GM12891 (cell line): ENCODE measurements around the gene FHL3.

Experiments used
- DNase-seq: peaks from one replicate; pipeline ENCODE4 v3.0.0; 2011; ENCODE audit warnings: low spot score; ENCODE audit not compliant: insufficient read length
- FAIRE-seq: peaks from 2 replicates; lab custom pipeline; 2011; peaks lifted over from hg19 to GRCh38; lab: Jason Lieb, UNC
- PAX5 ChIP-seq: IDR thresholded peaks from 2 replicates; pipeline ENCODE4 v1.6.1; 2011; ENCODE audit warnings: low read length, moderate library complexity, mild to moderate bottlenecking; ENCODE audit not compliant: insufficient read depth, severe bottlenecking
- POLR2A ChIP-seq: IDR thresholded peaks from 2 replicates; pipeline ENCODE4 v1.6.1; 2011; ENCODE audit warnings: low read depth, low read length, control low read depth
- POLR2AphosphoS5 ChIP-seq: IDR thresholded peaks from 2 replicates; pipeline ENCODE4 v1.6.1; 2011; ENCODE audit warnings: low read depth, low read length, control low read depth
- POU2F2 ChIP-seq: IDR thresholded peaks from 2 replicates; pipeline ENCODE4 v1.6.1; 2011; ENCODE audit warnings: low read depth, mild to moderate bottlenecking, control low read depth, low read length, moderate library complexity
- SPI1 ChIP-seq: IDR thresholded peaks from 2 replicates; pipeline ENCODE4 v1.6.1; 2011; ENCODE audit warnings: low read depth, low read length, control low read depth
- TAF1 ChIP-seq: IDR thresholded peaks from 2 replicates; pipeline ENCODE4 v1.6.1; 2011; ENCODE audit warnings: low read depth, low read length, control low read depth

The FHL3 gene

DNA sequence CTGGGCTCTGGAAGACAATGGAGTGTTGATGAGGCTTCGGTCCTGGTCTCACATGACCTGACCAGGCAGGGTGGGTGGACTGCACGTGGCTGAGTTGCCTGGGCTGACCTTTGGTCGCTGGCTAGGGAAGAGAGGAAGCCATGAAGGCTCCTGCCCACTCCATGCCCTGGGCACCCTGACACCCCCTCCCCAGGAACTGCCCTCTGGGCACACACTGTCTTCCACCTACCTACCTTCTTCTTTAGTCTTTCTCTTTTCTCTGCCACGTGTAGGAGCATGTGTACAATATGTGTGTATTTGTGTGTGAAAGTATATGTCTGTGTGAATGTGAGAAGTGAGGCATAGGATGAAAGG lies 26.2 kb upstream of the FHL3 start:
- no peak for TF ChIP-seq POLR2A
- TF ChIP-seq TAF1 = no peak
- TF ChIP-seq POU2F2 = no peak
- no peak for TF ChIP-seq SPI1
- no peak for TF ChIP-seq POLR2AphosphoS5
- no peak for TF ChIP-seq PAX5
- DNase-seq (no peak), FAIRE-seq (peak; percentile 16)

- FAIRE-seq = peak; percentile 74
- no peak for TF ChIP-seq PAX5
- no peak for TF ChIP-seq POLR2AphosphoS5
- TF ChIP-seq TAF1 = no peak
- TF ChIP-seq POU2F2 = no peak
- no peak for TF ChIP-seq SPI1
- no peak for TF ChIP-seq POLR2A
- no peak for DNase-seq
Measured at GRCh38 chr1:38030596-38031512, 25.5 kb upstream of the FHL3 start.

GRCh38 chr1:38029685-38030511 lies 24.6 kb upstream of the FHL3 start:
- FAIRE-seq = peak; percentile 98
- DNase-seq = no peak
- TF ChIP-seq POU2F2 (no peak), POLR2A (no peak), TAF1 (no peak), PAX5 (no peak), SPI1 (peak; percentile 63)

DNA sequence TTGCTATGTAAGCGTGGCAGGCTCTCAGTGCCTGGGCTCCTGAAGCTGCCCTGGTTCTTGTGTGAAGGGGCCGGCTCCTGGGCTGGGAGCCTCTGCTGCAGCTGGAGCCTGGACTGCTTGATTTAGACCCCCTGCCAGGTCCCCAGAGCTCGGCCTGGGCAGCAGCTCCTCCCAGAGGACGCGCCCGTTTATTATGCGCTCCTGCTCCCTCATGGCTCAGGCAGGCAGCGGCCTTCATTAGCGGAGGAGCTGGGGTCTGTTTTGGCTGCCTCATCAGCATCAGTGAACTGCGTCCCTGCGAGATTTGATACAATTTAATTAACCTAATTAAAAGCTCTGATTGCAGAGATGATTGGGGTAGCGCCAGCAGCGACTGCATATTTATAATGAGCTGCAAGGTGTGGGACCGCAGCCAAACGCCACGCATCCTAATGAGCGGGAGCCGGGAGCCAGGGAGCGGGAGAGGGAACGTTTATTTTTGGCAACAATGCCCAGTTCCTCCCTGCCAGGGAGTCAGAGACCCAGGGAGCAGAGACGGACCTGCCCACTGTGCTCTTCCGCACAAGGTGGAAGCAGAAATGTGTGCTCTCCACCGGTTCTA lies 23.9 kb upstream of the FHL3 start:
- TF ChIP-seq POU2F2 (no peak), TAF1 (no peak), POLR2AphosphoS5 (no peak), PAX5 (no peak), POLR2A (no peak), SPI1 (no peak)
- FAIRE-seq (no peak), DNase-seq (no peak)

DNA sequence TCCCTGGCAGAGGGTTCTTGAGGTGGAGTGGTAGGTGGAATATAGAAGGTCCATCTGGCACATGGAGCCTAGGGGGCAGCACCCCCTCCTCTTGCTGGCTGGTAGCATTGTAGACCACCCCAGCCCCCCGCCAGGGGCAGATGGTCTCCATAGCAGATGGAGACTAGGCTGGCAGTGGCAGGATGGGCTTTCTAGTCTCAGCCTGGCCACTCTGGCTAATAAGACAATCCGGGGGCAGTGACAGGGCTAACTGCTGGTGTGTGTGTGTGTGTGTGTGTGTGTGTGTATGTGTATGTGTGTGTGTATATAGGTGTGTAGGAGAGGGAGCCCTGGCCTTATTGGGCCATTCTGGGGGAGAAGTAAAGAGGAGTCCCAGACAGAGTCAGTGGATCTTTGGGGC lies 23.4 kb upstream of the FHL3 start:
- no peak for DNase-seq
- FAIRE-seq = no peak
- TF ChIP-seq PAX5 (no peak), POU2F2 (no peak), TAF1 (no peak), SPI1 (no peak), POLR2AphosphoS5 (no peak)

DNA sequence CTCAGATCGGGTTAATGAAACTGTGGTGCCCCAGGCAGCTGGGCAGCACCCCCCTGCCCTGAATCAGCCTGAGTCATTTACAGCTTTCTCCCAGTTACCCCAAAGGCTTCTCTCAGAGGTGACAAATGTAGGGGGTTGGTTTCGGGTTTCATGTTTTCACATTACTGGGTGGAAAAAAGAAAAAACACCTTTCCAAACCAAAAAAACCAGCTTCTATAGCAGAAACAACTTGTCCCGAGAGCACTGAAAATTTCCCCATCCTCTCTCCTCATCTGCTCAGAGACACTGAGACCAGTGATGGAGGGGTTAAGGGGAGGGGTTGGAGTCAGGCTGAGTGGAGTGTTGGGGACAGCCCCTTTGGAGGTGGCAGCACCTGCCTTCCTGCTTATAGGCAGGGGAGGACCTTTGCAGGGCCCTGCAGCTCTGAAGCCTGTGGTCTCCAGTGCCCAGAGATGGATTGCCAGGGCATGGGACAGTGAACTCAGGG lies 22.8 kb upstream of the FHL3 start:
- DNase-seq (no peak), FAIRE-seq (peak; percentile 95)

DNA sequence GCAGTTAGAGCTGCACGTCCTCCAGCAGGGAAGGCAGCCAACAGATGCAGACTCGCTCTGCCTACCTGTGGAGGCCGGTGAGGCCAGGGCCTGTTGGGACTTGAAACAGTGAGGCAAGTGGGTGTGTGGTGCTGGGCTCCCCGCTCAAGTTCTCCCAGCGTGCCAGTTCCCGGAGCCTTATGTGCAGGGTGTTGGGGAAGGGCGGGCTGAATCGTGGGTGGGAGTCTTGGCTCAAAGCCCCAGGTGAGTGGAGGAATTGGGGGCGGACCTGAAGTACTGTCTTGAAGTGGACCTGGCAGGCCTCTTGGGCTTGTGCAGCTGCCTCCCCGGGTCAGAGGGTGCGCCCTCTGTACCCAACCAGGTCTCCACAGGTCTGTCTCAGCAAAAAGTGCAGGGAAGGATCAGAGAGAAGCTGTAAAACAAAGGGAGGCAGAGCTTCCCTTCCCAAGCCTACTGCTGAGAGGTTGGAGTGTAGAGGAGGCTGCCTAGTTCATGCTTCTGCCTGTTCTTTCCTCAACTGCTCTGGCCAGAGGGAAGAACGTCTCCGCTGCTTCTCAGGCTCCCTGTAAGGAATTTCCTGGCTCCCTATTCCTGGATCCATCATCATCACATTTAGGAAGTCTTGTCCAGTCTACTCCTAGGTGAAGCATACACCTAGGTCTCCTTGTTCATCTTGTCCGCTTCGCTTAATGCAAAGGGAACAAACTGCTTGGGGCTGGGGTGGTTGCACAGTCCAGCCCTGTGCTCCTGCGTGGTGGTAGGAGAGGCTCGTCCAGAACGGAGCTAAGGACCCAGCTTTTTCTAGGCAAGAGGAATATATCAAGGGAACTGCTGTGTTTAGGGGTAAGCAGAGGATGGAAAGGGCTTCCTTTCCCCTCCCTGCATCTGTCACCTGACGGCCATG lies 22.1 kb upstream of the FHL3 start:
- peak; percentile 9 for FAIRE-seq
- DNase-seq = no peak
- peak; percentile 49; the same call in 1 of the 2 replicates for TF ChIP-seq POLR2AphosphoS5
- no peak for TF ChIP-seq PAX5
- TF ChIP-seq SPI1 = no peak
- no peak for TF ChIP-seq POLR2A
- no peak; the same call in 1 of the 2 replicates for TF ChIP-seq POU2F2
- no peak for TF ChIP-seq TAF1

More for the DNA sequence above, 22.8 kb upstream of the FHL3 start:
- no peak for TF ChIP-seq PAX5
- no peak for TF ChIP-seq POU2F2
- no peak for TF ChIP-seq SPI1
- TF ChIP-seq POLR2AphosphoS5 = no peak
- no peak for TF ChIP-seq POLR2A
- no peak for TF ChIP-seq TAF1

DNA sequence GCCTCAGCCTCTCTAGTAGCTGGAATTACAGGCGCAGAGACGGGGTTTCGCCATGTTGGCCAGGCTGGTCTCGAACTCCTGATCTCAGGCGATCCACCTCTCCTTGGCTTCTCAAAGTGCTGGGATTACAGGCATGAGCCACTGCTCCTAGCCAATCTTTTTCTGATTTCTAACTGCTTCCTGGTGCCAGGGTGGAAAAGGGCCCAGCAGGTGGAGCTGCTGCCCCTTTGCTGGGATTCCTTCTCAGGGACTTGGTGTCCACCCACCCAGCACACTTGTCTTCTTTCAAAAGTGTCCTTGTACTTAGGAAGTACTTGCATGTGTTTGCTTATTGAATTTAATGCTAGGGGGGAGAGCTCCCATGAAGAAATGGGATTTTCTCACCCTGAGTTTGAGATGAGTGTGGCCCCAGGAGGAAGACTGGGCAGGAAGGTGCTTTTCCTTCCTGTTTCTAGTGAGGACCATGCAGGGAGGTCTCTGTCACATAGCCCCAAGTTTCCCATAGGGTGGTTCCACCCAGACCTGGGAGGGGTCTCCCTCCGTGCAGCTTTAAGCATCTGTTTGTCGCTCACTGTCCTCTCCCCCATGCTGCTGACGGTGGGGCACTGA lies 21.4 kb upstream of the FHL3 start:
- DNase-seq = no peak
- TF ChIP-seq POLR2A (no peak), SPI1 (no peak), PAX5 (no peak), TAF1 (no peak), POLR2AphosphoS5 (no peak), POU2F2 (no peak)
- peak; percentile 64 for FAIRE-seq
